ENCODE data around the gene SPAG8.

SPAG8 gene

DNA sequence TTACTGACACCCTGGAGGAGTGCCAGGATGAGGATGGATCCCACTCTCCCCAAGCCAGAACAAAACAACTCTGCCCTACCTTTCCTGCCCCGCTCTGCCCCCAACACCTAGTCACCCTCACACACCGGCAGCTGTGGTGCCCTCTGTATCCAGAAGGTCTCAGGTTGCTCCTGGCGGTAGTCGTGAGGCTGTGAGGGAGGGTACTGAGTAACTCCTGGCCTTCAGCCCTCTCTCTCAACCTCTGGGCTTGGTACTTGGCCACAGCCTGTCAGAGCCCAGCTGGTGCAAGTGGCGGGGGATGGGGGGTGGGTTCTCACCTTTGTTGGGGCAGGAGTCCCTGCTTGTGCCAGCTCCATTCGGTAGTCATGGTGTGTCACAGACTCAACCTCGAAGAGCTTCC is 1.9 kb downstream of the SPAG8 start:
- no peak overlapping the region for H3K9ac ChIP-seq (ENCODE audit: low read depth, low read length)
- no peaks in the 10 kb centered on the region for H3K9me3 ChIP-seq (ENCODE audit: control insufficient read depth, insufficient read depth, low read length)
- H3K36me3 ChIP-seq (ENCODE audit: insufficient read depth, low read length) = no peaks in the 10 kb centered on the region
- peaks cover 6% of the 10 kb centered on the region for H3K4me1 ChIP-seq (ENCODE audit: insufficient read depth, low read length)

DNA sequence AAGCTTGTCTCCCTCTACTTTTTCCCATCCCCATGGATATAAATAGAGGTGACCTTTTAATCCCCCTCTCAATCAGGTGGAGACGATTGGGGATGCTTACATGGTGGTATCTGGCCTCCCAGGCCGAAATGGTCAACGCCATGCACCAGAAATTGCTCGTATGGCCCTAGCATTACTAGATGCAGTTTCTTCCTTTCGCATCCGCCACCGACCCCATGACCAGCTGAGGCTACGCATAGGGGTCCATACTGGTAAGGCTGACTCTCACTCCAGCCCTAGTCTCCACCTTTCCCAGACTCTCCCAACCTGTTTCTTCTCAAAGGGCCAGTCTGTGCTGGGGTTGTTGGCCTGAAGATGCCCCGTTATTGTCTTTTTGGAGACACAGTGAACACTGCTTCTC is 3.6 kb downstream of the SPAG8 start:
- H3K9ac ChIP-seq (ENCODE audit: low read depth, low read length) = no peak overlapping the region
- H3K4me1 ChIP-seq (ENCODE audit: insufficient read depth, low read length) = no peaks in the 10 kb centered on the region
- H3K9me3 ChIP-seq (ENCODE audit: control insufficient read depth, insufficient read depth, low read length) = no peaks in the 10 kb centered on the region
- H3K36me3 ChIP-seq (ENCODE audit: insufficient read depth, low read length) = no peaks in the 10 kb centered on the region

DNA sequence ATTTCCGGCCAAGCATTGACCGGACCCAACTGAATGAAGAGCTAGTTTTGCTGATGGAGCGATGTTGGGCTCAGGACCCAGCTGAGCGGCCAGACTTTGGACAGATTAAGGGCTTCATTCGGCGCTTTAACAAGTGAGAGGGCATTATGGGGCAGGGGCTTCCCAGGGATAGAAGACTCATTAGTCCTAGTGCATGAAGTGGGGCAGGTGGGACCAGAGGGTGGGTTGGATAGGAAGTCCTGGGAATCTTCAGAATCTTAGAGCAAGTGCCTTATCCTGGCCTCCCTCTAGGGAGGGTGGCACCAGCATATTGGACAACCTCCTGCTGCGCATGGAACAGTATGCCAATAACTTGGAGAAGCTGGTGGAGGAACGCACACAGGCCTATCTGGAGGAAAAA is 6.0 kb downstream of the SPAG8 start:
- H3K36me3 ChIP-seq (ENCODE audit: insufficient read depth, low read length) = no peaks in the 10 kb centered on the region
- no peaks in the 10 kb centered on the region for H3K4me1 ChIP-seq (ENCODE audit: insufficient read depth, low read length)
- H3K9ac ChIP-seq (ENCODE audit: low read depth, low read length) = no peak overlapping the region
- no peaks in the 10 kb centered on the region for H3K9me3 ChIP-seq (ENCODE audit: control insufficient read depth, insufficient read depth, low read length)

DNA sequence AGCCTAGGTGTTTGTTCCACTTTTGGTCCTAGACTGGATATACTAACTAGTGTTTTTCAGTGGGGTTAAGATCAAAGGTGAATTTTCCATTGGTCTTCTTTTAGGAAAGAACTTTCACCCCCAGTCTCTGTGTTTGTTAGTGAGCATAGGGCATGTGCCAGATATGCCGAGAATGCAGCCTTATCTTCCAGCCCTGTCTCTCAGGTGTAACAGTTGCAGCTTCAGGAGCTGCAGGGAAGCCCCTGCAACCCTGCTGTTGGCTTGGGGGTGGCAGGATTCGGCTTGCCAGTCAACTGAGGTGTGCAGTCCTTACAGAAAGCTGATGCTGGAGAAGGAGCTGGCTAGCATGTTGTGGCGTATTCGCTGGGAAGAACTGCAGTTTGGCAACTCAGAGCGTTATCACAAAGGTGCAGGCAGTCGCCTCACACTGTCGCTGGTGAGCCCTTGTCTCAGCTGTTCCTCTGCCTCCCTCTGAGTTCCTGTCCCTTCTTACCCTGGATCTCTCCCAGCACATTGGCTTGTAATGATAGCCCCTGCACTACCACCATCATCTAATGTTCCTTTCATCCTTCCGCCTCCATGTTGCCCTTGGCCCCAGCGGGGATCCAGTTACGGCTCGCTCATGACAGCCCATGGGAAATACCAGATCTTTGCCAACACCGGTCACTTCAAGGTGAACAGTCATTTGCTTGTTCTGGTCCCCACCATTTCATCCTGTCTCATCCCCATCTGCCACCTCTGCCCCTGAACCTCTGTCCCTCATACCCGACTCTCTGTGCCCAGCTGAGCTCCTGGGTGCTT is 10.5 kb downstream of the SPAG8 start:
- Histone ChIP-seq H3K36me3 (ENCODE audit: insufficient read depth, low read length) (no peaks in the 10 kb centered on the region), H3K4me1 (ENCODE audit: insufficient read depth, low read length) (peaks cover 9% of the 10 kb centered on the region; the same call in 1 of the 2 replicates), H3K9ac (ENCODE audit: low read depth, low read length) (no peak overlapping the region), H3K9me3 (ENCODE audit: control insufficient read depth, insufficient read depth, low read length) (no peaks in the 10 kb centered on the region)

DNA sequence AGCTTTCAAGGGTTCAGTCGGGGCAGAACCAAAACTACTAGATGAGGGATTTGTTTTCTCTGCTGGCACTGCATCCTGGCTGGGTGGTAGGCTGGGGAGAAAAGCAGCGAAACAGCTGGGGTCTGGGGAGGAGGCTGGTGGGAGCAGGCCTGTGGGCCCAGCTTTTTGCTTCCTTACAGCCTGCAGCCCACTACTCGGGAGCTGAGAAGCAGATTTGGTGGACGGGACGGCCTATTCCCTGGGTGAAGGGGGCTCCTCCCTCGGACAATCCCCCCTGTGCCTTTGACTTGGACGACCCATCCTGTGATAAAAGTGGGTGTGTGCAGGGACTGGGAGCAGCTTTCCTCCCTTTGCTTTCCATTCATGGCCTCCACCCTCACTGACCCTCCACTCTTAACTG is 11.5 kb downstream of the SPAG8 start:
- Histone ChIP-seq H3K9ac (ENCODE audit: low read depth, low read length) (no peak overlapping the region), H3K9me3 (ENCODE audit: control insufficient read depth, insufficient read depth, low read length) (no peaks in the 10 kb centered on the region), H3K4me1 (ENCODE audit: insufficient read depth, low read length) (peaks cover 12% of the 10 kb centered on the region; the same call in 1 of the 2 replicates), H3K36me3 (ENCODE audit: insufficient read depth, low read length) (no peaks in the 10 kb centered on the region)

DNA sequence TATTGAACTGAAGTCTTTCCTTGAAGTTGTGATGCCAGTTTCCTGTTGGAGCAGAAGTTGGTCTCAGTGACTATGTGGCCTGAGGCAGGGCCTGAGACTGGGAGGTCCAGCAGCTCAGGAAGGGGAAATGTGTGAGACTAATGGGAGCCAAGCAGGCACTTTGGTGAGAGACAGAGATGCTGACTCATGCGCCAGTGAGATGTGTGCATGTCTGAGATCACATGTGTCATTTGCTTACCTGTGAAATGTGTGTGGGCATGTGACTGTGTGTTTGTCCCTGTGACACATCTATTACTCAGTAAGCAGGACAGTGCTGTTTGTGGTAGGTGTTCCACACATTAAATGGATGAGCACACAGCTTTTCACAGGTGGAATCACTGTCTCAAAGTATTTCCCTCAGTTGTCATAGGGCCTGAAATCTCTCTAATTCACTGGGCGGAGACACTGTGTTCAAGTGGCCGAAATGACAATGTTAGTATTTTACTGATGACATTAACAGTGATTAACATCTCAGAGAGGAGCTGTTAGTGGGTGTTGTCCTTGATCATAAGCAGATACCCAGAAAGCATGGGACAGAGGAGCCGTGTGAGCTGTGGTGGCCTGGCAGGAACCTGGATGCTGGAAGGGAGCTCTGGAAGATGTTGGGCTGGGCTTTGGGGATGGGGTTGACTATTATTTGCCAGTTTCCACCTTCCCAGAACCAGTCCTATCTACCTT is 13.2 kb downstream of the SPAG8 start:
- H3K4me1 ChIP-seq (ENCODE audit: insufficient read depth, low read length) = peaks cover 12% of the 10 kb centered on the region; the same call in 1 of the 2 replicates
- no peak overlapping the region for H3K9ac ChIP-seq (ENCODE audit: low read depth, low read length)
- no peaks in the 10 kb centered on the region for H3K9me3 ChIP-seq (ENCODE audit: control insufficient read depth, insufficient read depth, low read length)
- H3K36me3 ChIP-seq (ENCODE audit: insufficient read depth, low read length) = no peaks in the 10 kb centered on the region

DNA sequence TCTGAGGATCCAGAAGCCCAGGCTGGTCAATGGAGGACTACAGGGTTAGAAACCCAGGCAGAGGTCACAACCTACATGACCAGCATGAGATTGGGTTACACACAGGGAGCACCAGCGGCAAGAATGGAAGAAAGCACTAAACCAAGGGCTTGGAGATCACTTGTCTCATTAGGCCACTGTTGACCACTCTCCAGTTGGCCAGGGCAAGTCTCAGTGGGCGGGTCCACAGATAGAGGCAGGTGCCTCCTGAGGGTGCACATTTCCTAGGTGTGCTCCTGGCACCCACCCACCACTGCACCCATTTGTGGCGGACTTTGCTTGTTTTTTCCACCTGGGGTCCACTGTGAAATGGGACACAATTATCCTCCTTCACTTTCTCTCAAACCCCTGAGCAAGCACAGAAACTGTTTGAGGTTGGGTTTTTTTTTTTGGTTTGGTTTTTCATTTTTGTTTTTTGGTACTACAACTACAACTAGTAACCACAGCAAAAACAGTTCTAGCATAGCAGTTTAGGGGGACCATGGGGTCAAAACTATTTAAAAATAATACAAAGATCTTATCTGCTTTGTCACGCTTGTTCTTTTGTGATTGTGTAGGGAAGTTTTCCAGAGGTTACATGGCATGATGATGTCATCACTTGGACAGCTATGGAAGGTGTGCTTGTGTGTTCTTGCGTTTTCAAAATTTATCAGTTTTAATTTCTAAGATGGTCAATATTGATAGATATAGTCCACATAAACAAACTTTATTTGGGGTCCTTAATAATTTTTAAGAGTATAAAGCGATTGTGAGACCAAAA is 14.6 kb downstream of the SPAG8 start:
- H3K4me1 ChIP-seq (ENCODE audit: insufficient read depth, low read length) = peaks cover 15% of the 10 kb centered on the region
- H3K36me3 ChIP-seq (ENCODE audit: insufficient read depth, low read length) = no peaks in the 10 kb centered on the region
- no peak overlapping the region for H3K9ac ChIP-seq (ENCODE audit: low read depth, low read length)
- no peaks in the 10 kb centered on the region for H3K9me3 ChIP-seq (ENCODE audit: control insufficient read depth, insufficient read depth, low read length)

DNA sequence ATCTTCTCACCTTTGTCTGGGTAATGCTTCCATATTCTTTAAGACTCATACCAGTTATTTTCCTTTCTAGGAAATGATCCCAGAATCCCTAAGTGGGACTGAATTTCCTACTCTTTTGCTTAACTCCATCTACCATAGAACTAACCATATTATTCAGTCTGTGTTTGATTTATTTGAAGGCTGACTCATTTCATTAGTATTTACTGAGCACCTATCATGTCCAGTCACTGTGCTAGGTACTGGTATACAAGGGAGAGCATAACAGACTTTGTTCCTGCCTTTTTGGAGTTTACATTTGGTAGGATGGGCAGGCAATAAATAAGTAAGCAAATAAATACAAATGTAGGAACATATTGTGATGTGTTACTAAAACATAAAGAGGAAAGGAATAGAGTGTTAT is 16.4 kb downstream of the SPAG8 start:
- Histone ChIP-seq H3K36me3 (ENCODE audit: insufficient read depth, low read length) (no peaks in the 10 kb centered on the region), H3K4me1 (ENCODE audit: insufficient read depth, low read length) (peaks cover 15% of the 10 kb centered on the region), H3K9ac (ENCODE audit: low read depth, low read length) (no peak overlapping the region), H3K9me3 (ENCODE audit: control insufficient read depth, insufficient read depth, low read length) (no peaks in the 10 kb centered on the region)

DNA sequence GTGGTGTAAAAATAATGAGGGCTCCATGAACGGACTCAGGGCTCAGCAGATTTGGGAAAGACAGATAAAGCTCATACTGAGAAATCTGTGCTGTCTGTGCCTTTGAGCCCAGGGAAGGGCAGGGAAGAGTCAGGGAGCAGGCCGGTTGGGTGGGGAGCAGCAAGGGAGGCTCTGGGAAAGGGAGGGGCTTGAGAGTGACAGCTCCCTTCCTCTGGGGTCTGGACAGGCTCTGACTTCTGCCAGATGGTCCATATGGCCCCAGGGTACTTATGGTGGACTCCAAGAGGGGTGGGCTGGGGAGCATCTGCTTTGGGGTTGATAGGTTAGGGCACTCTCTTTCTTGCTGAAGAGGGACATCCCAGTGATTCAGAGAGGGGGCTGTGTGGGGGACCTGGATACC is 18.6 kb downstream of the SPAG8 start:
- peaks cover 10% of the 10 kb centered on the region for H3K4me1 ChIP-seq (ENCODE audit: insufficient read depth, low read length)
- H3K36me3 ChIP-seq (ENCODE audit: insufficient read depth, low read length) = no peaks in the 10 kb centered on the region
- H3K9ac ChIP-seq (ENCODE audit: low read depth, low read length) = no peak overlapping the region
- no peaks in the 10 kb centered on the region for H3K9me3 ChIP-seq (ENCODE audit: control insufficient read depth, insufficient read depth, low read length)

DNA sequence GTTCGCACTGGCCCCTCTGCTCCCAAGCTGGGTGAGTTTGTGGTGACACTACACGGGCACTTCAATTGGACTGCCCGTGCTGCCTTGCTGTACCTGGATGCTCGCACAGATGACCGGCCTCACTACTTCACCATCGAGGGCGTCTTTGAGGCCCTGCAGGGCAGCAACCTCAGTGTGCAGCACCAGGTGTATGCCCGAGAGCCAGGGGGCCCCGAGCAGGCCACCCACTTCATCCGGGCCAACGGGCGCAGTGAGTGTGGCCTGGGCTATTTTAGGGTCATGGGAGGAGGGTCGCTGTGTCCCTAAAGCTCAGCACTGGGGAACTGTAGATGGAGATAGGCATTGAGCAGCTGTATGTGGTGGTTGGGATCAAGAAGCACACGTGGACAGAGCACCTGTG is 19.2 kb downstream of the SPAG8 start:
- Histone ChIP-seq H3K4me1 (ENCODE audit: insufficient read depth, low read length) (peaks cover 10% of the 10 kb centered on the region), H3K9ac (ENCODE audit: low read depth, low read length) (no peak overlapping the region), H3K36me3 (ENCODE audit: insufficient read depth, low read length) (no peaks in the 10 kb centered on the region), H3K9me3 (ENCODE audit: control insufficient read depth, insufficient read depth, low read length) (no peaks in the 10 kb centered on the region)

DNA sequence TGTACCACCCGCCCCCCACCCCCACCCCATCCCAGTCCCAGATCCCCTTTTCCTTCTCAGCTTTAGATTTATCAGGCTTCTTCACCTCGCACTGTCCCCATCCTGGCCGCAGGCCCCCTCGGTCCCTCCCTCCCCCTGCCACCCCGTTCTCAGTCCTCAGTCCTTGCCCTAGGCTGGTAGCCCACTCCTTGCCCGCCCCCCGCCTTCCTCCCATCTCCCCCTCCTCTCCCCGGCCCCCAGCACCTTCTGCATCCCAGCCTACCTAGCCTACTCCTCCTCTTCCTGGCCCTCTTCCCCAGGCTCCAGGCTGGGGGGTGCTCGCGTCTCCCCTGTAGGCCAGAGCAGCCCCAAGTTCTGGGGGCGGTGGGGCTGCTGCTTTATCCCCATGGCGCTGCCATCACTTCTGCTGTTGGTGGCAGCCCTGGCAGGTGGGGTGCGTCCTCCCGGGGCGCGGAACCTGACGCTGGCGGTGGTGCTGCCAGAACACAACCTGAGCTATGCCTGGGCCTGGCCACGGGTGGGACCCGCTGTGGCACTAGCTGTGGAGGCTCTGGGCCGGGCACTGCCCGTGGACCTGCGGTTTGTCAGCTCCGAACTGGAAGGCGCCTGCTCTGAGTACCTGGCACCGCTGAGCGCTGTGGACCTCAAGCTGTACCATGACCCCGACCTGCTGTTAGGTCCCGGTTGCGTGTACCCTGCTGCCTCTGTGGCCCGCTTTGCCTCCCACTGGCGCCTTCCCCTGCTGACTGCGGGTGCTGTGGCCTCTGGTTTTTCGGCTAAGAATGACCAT is 19.8 kb downstream of the SPAG8 start:
- Histone ChIP-seq H3K4me1 (ENCODE audit: insufficient read depth, low read length) (peaks cover 10% of the 10 kb centered on the region), H3K9me3 (ENCODE audit: control insufficient read depth, insufficient read depth, low read length) (no peaks in the 10 kb centered on the region), H3K9ac (ENCODE audit: low read depth, low read length) (peak overlapping the region; percentile 9; the same call in 1 of the 2 replicates), H3K36me3 (ENCODE audit: insufficient read depth, low read length) (no peaks in the 10 kb centered on the region)

DNA sequence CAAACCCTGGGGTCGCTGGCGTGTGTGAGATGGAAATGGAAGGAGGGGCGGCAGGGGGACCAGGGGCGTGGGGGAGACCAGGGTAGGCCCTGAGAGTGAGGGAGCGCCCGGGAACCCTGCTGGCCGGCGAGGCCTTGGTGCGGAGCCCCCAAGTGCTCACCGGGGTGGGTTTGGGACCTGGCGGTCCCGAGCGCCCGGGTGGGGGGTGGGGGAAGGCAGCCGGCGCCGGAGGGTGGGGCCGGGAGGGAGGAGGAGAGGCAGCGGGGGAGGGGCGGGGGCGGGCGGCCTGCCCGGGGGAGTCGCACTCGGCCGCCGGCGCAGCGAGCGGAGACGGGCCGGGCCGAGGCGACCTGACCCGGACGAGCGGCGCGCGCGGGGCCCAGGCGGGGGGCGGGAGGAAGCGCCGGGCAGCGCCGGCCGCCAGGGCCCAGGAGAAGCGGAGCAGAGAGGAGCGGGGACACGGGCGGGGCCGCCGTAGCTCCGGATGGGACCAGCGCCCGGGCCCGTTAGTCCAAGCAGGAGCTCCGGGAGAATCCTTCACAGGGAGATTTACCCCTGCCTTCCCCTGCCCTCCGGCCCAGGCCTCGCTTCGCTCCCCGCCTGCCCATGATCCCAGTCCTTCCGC is 20.7 kb downstream of the SPAG8 start, which contains the start of gene NPR2:
NPR2 (plus strand) TSS at position 295 of the 625 bp plus-strand sequence. CDS start 818 bp downstream, outside the sequence.
- Histone ChIP-seq H3K36me3 (ENCODE audit: insufficient read depth, low read length) (no peaks in the 10 kb centered on the region), H3K9me3 (ENCODE audit: control insufficient read depth, insufficient read depth, low read length) (no peaks in the 10 kb centered on the region), H3K4me1 (ENCODE audit: insufficient read depth, low read length) (peaks cover 5% of the 10 kb centered on the region; the same call in 1 of the 2 replicates), H3K9ac (ENCODE audit: low read depth, low read length) (peak within 1 kb of the TSS; percentile 62)
